Activated T-helper 9 cell treated with anti-CD3 and anti-CD28 coated beads, Interleukin-2, amount 50 U/mL, for 16 hours (primary cell): ENCODE results near the gene LRTM1.

Experiments
- DNase-seq: peaks from one replicate; pipeline ENCODE4 v3.0.0-alpha.2; 2020; ENCODE audit warnings: low read depth

Gene LRTM1

GRCh38 chr3:54928046-54928770, at the start of gene LRTM1:
Gene LRTM1, minus strand, starts transcription at chr3:54928059. Its CDS starts 148 bp downstream, at chr3:54927911.
- no peak for DNase-seq

GRCh38 chr3:54977439-54977838, 49.6 kb upstream of the LRTM1 start:
- no peak for DNase-seq

- no peak for DNase-seq
These were observed 43.0 kb upstream of the LRTM1 start for GRCh38 chr3:54970895-54971294.

- DNase-seq = no peak
These were observed 41.8 kb upstream of the LRTM1 start for GRCh38 chr3:54969652-54970051.

- no peak for DNase-seq
These were observed 40.8 kb upstream of the LRTM1 start for GRCh38 chr3:54968546-54969172.

- DNase-seq = no peak
These were observed 39.9 kb upstream of the LRTM1 start for GRCh38 chr3:54967731-54968161.

- DNase-seq = no peak
These were observed 39.1 kb upstream of the LRTM1 start for GRCh38 chr3:54966979-54967378.

GRCh38 chr3:54965746-54966145, 37.9 kb upstream of the LRTM1 start:
- DNase-seq = no peak

GRCh38 chr3:54964081-54964480, 36.2 kb upstream of the LRTM1 start:
- no peak for DNase-seq

GRCh38 chr3:54963641-54964040, 35.8 kb upstream of the LRTM1 start:
- DNase-seq = no peak

- DNase-seq = no peak
These were observed 34.3 kb upstream of the LRTM1 start for GRCh38 chr3:54962200-54962599.

- DNase-seq = no peak
These were observed 32.8 kb upstream of the LRTM1 start for GRCh38 chr3:54960701-54961100.

- DNase-seq = no peak
These were observed 32.2 kb upstream of the LRTM1 start for GRCh38 chr3:54960082-54960481.

GRCh38 chr3:54957711-54958110, 29.9 kb upstream of the LRTM1 start:
- DNase-seq = no peak

GRCh38 chr3:54955941-54956340, 28.1 kb upstream of the LRTM1 start:
- no peak for DNase-seq

- DNase-seq = no peak
These were observed 27.6 kb upstream of the LRTM1 start for GRCh38 chr3:54955496-54955895.

GRCh38 chr3:54954521-54954920, 26.7 kb upstream of the LRTM1 start:
- no peak for DNase-seq

GRCh38 chr3:54954022-54954421, 26.2 kb upstream of the LRTM1 start:
- no peak for DNase-seq

- DNase-seq = no peak
These were observed 23.5 kb upstream of the LRTM1 start for GRCh38 chr3:54951405-54951804.

- DNase-seq = no peak
These were observed 22.6 kb upstream of the LRTM1 start for GRCh38 chr3:54950391-54951003.

- no peak for DNase-seq
These were observed 21.7 kb upstream of the LRTM1 start for GRCh38 chr3:54949491-54950044.

- DNase-seq = no peak
These were observed 14.0 kb upstream of the LRTM1 start for GRCh38 chr3:54941690-54942362.
